A673 (cell line): ENCODE measurements around the gene POLR3K. TPM values are rescaled to one million over a fixed set of nuclear protein-coding genes. Genes with fewer than 3 reads are reported as not detected.
"Not testable (repeated sequence)": the region's sequence is repeated elsewhere in the genome, so short reads cannot be mapped to it uniquely, and the experiment has no call there.

Experiments used
- BruUV-seq: library from RNA; stranded (reverse); fragments of 400-500 nt; replicated peaks from 2 replicates; lab custom pipeline; 2021; lab: Mats Ljungman, UMichigan
- CTCF ChIA-PET: fragments of 300-600 bp; sonication (Branson Sonifier 250); formaldehyde crosslinking; loops from one replicate; lab custom pipeline; 2022; ENCODE audit warnings: antibody characterized with exemption; lab: Charles Lee
- POLR2A ChIA-PET: fragments of 300-600 bp; sonication (Branson Sonifier 250); formaldehyde crosslinking; loops from one replicate; lab custom pipeline; 2022; ENCODE audit warnings: antibody characterized with exemption; ENCODE audit not compliant: low non-redundant PET; lab: Charles Lee
- DNase-seq: peaks from one replicate; pipeline ENCODE4 v3.0.0-alpha.2; 2015; ENCODE audit warnings: low spot score
- H3K27ac ChIP-seq: fragments of 200-600 bp; sonication (generic); 2 replicates; pipeline ENCODE4 v1.5.1; 2016; ENCODE audit warnings: mixed run types, low read depth, mild to moderate bottlenecking, mixed read lengths, antibody characterized with exemption, low read length; ENCODE audit not compliant: poor library complexity, severe bottlenecking
- H3K27me3 ChIP-seq: fragments of 200-600 bp; sonication (generic); replicated peaks from 2 replicates; pipeline ENCODE4 v1.6.1; 2017; ENCODE audit warnings: mixed run types, low read depth, mild to moderate bottlenecking, mixed read lengths, antibody characterized with exemption, low read length; ENCODE audit not compliant: insufficient read depth, poor library complexity
- H3K36me3 ChIP-seq: fragments of 200-600 bp; sonication (generic); 2 replicates; pipeline ENCODE4 v1.6.1; 2016; ENCODE audit warnings: mixed run types, mild to moderate bottlenecking, mixed read lengths, antibody characterized with exemption, low read length; ENCODE audit not compliant: insufficient read depth, poor library complexity, severe bottlenecking
- H3K4me1 ChIP-seq: fragments of 200-600 bp; sonication (generic); 2 replicates; pipeline ENCODE4 v1.6.1; 2017; ENCODE audit warnings: mixed run types, mild to moderate bottlenecking, mixed read lengths, antibody characterized with exemption, low read length; ENCODE audit not compliant: insufficient read depth, poor library complexity, severe bottlenecking
- H3K4me3 ChIP-seq: fragments of 200-600 bp; sonication (generic); 2 replicates; pipeline ENCODE4 v1.5.1; 2016; ENCODE audit warnings: low read depth, mixed run types, mild to moderate bottlenecking, mixed read lengths, low read length; ENCODE audit not compliant: poor library complexity, severe bottlenecking
- H3K9me3 ChIP-seq: fragments of 200-600 bp; sonication (generic); 2 replicates; pipeline ENCODE4 v1.6.1; 2016; ENCODE audit warnings: mixed run types, low read depth, mild to moderate bottlenecking, mixed read lengths, antibody characterized with exemption, low read length; ENCODE audit not compliant: poor library complexity, severe bottlenecking
- CTCF ChIP-seq: fragments of 300-800, 200-600 bp; sonication (generic); conservative IDR thresholded peaks from 2 replicates; pipeline ENCODE4 v1.5.1; 2017; ENCODE audit warnings: low read depth, mild to moderate bottlenecking, antibody characterized with exemption, low read length, moderate library complexity, mixed read lengths
- EZH2 ChIP-seq: fragments of 200-600 bp; sonication (generic); IDR thresholded peaks from 2 replicates; pipeline ENCODE4 v1.6.1; 2017; ENCODE audit warnings: borderline replicate concordance, low read depth, mild to moderate bottlenecking, mixed read lengths, antibody characterized with exemption, low read length; ENCODE audit not compliant: poor library complexity, severe bottlenecking
- intact Hi-C: fragments of 100-400 bp; cut with micrococcal nuclease; formaldehyde crosslinking; loops from one replicate; pipeline ENCODE4 v1.10.0; 2022; ENCODE audit not compliant: unreplicated experiment
- microRNA-seq: library from miRNA; unstranded; fragments of <30 nt; microRNA quantifications from one replicate; pipeline ENCODE4 v1.2.0, GENCODE V29; 2021
- total RNA-seq: library from RNA; stranded (reverse); gene quantifications from 2 replicates; pipeline ENCODE4 v1.2.3, GENCODE V29; 2021

Gene POLR3K
- total RNA-seq, 1 experiment from 2014 or later = 48.5 TPM

GRCh38 chr16:20886-21285 lies 32.5 kb downstream of the POLR3K start:
- H3K27me3 ChIP-seq, CTCF ChIA-PET, H3K27ac ChIP-seq, H3K4me3 ChIP-seq, H3K9me3 ChIP-seq, H3K4me1 ChIP-seq, BruUV-seq, DNase-seq, POLR2A ChIA-PET, H3K36me3 ChIP-seq, intact Hi-C loops: not testable (repeated sequence)

- BruUV-seq, DNase-seq, H3K4me1 ChIP-seq, H3K27me3 ChIP-seq, H3K36me3 ChIP-seq, H3K9me3 ChIP-seq, H3K4me3 ChIP-seq, H3K27ac ChIP-seq, CTCF ChIA-PET, intact Hi-C loops, POLR2A ChIA-PET: not testable (repeated sequence)
Observed at GRCh38 chr16:17062-17765, 36.2 kb downstream of the POLR3K start.

GRCh38 chr16:10772-11171 lies 42.6 kb downstream of the POLR3K start:
- H3K4me3 ChIP-seq, H3K9me3 ChIP-seq, H3K4me1 ChIP-seq, BruUV-seq, intact Hi-C loops, H3K27ac ChIP-seq, DNase-seq, POLR2A ChIA-PET, H3K27me3 ChIP-seq, H3K36me3 ChIP-seq: not testable (repeated sequence)
- CTCF ChIA-PET = interaction anchor here (0.6 kb wide), 1 partner anchor 438 kb away, joined by 3 read pairs; no protein-coding TSS in a partner anchor
- peak; percentile 56 for TF ChIP-seq CTCF

- no peaks in the 10 kb centered on the region for H3K9me3 ChIP-seq
- H3K4me3 ChIP-seq = peak overlapping the region; percentile 29
- ChIA-PET POLR2A (no interaction called here), CTCF (no interaction called here)
- H3K36me3 ChIP-seq = no peaks in the 10 kb centered on the region
- no TSS peak for BruUV-seq
- no peaks in the 10 kb centered on the region for H3K4me1 ChIP-seq
- no peaks in the 10 kb centered on the region for H3K27me3 ChIP-seq
- no peak overlapping the region for H3K27ac ChIP-seq
- intact Hi-C loops = no loop called here
- DNase-seq = peak; percentile 45
- TF ChIP-seq EZH2 (no peak), CTCF (no peak)
Observed at GRCh38 chr16:9903-10665, 43.3 kb downstream of the POLR3K start.

Small RNA genes within 50 kb of the gene (microRNA-seq; reads per million reads assigned to microRNA genes)
- gene MIR6859-4 = not detected

Other genes starting within 250 kb of the POLR3K start
- gene SNRNP25, start 220 bp upstream of the POLR3K start, total RNA-seq = 52.5 and 54.9 TPM in 2 replicates
- 5.8 TPM in 2 replicates for gene RHBDF1, start 19.0 kb upstream of the POLR3K start, total RNA-seq
- 30.6 and 34.2 TPM in 2 replicates for gene MPG, start 24.6 kb upstream of the POLR3K start, total RNA-seq
- gene NPRL3, start 85.1 kb upstream of the POLR3K start, total RNA-seq = 61.6 and 62.6 TPM in 2 replicates
- not detected in 2 replicates for gene HBZ, start 99.0 kb upstream of the POLR3K start, total RNA-seq
- gene HBM, start 112.4 kb upstream of the POLR3K start, total RNA-seq = not detected in 2 replicates
- 1.9 and 6.1 TPM in 2 replicates for gene HBA2, start 119.3 kb upstream of the POLR3K start, total RNA-seq
- 5.9 and 9.5 TPM in 2 replicates for gene HBA1, start 123.1 kb upstream of the POLR3K start, total RNA-seq
- 1.2 and 5.2 TPM in 2 replicates for gene HBQ1, start 126.9 kb upstream of the POLR3K start, total RNA-seq
- gene LUC7L, start 175.8 kb upstream of the POLR3K start, total RNA-seq = 128 and 152 TPM in 2 replicates
- gene FAM234A, start 181.2 kb upstream of the POLR3K start, total RNA-seq = 72.4 and 82.1 TPM in 2 replicates
- gene RGS11, start 222.3 kb upstream of the POLR3K start, total RNA-seq = not detected in 2 replicates
- gene ARHGDIG, start 227.0 kb upstream of the POLR3K start, total RNA-seq = 0.41 and 0.48 TPM in 2 replicates
- gene PDIA2, start 229.6 kb upstream of the POLR3K start, total RNA-seq = 0.46 TPM in 1 of 2 replicates, not detected in the other